NCI-H1048 (cell line): ENCODE data around the gene PPP1R37.

ENCODE experiments used
- DNase-seq: peaks from one replicate; lab custom pipeline; 2025; lab: John Stamatoyannopoulos, UW

The PPP1R37 gene

GRCh38 chr19:45071545-45071938 is 21.4 kb upstream of the PPP1R37 start:
- DNase-seq = no peak

GRCh38 chr19:45071969-45072790 is 20.8 kb upstream of the PPP1R37 start:
- DNase-seq = no peak

- no peak for DNase-seq
These were observed 18.2 kb upstream of the PPP1R37 start for GRCh38 chr19:45074744-45075300.

GRCh38 chr19:45075301-45076028 is 17.5 kb upstream of the PPP1R37 start:
- peak; percentile 40 for DNase-seq

GRCh38 chr19:45076029-45076850 is 16.7 kb upstream of the PPP1R37 start, which contains the start of gene ZNF296:
TSS of gene ZNF296 (minus strand) at chr19:45076478. CDS start at chr19:45076373, 105 bp downstream.
- peak; percentile 33 for DNase-seq

GRCh38 chr19:45076851-45077730 is 15.9 kb upstream of the PPP1R37 start:
- DNase-seq = no peak

GRCh38 chr19:45078390-45079062 is 14.5 kb upstream of the PPP1R37 start:
- no peak for DNase-seq

- DNase-seq = peak; percentile 44
These were observed 13.7 kb upstream of the PPP1R37 start, which contains the start of gene GEMIN7 for GRCh38 chr19:45079063-45079910. TSS of gene GEMIN7 (plus strand) at chr19:45079260. CDS start at chr19:45090115, 10,855 bp downstream.

GRCh38 chr19:45079911-45080370 is 13.0 kb upstream of the PPP1R37 start:
- DNase-seq = no peak

GRCh38 chr19:45082170-45082569 is 10.8 kb upstream of the PPP1R37 start:
- no peak for DNase-seq

- DNase-seq = no peak
These were observed 6.5 kb upstream of the PPP1R37 start for GRCh38 chr19:45086480-45086879.

- no peak for DNase-seq
These were observed 5.4 kb upstream of the PPP1R37 start for GRCh38 chr19:45087531-45087930.

GRCh38 chr19:45090034-45090433 is 2.9 kb upstream of the PPP1R37 start:
- DNase-seq = no peak

GRCh38 chr19:45090606-45091005 is 2.4 kb upstream of the PPP1R37 start:
- no peak for DNase-seq

- peak; percentile 98 for DNase-seq
These were observed 1.7 kb upstream of the PPP1R37 start for GRCh38 chr19:45091031-45091923.

GRCh38 chr19:45094137-45094536 is 1.2 kb downstream of the PPP1R37 start:
- DNase-seq = no peak

GRCh38 chr19:45094707-45095106 is 1.7 kb downstream of the PPP1R37 start:
- DNase-seq = no peak
